GOT3 (cell line): ENCODE results near the gene ARHGAP26.
A peak's percentile ranks its signal among the peaks of the same experiment; 100 is the strongest.

Experiments used
- DNase-seq: peaks from one replicate; lab custom pipeline; 2025; ENCODE audit warnings: mixed read lengths; lab: John Stamatoyannopoulos, UW

ARHGAP26 gene, protein sequence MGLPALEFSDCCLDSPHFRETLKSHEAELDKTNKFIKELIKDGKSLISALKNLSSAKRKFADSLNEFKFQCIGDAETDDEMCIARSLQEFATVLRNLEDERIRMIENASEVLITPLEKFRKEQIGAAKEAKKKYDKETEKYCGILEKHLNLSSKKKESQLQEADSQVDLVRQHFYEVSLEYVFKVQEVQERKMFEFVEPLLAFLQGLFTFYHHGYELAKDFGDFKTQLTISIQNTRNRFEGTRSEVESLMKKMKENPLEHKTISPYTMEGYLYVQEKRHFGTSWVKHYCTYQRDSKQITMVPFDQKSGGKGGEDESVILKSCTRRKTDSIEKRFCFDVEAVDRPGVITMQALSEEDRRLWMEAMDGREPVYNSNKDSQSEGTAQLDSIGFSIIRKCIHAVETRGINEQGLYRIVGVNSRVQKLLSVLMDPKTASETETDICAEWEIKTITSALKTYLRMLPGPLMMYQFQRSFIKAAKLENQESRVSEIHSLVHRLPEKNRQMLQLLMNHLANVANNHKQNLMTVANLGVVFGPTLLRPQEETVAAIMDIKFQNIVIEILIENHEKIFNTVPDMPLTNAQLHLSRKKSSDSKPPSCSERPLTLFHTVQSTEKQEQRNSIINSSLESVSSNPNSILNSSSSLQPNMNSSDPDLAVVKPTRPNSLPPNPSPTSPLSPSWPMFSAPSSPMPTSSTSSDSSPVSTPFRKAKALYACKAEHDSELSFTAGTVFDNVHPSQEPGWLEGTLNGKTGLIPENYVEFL

DNA sequence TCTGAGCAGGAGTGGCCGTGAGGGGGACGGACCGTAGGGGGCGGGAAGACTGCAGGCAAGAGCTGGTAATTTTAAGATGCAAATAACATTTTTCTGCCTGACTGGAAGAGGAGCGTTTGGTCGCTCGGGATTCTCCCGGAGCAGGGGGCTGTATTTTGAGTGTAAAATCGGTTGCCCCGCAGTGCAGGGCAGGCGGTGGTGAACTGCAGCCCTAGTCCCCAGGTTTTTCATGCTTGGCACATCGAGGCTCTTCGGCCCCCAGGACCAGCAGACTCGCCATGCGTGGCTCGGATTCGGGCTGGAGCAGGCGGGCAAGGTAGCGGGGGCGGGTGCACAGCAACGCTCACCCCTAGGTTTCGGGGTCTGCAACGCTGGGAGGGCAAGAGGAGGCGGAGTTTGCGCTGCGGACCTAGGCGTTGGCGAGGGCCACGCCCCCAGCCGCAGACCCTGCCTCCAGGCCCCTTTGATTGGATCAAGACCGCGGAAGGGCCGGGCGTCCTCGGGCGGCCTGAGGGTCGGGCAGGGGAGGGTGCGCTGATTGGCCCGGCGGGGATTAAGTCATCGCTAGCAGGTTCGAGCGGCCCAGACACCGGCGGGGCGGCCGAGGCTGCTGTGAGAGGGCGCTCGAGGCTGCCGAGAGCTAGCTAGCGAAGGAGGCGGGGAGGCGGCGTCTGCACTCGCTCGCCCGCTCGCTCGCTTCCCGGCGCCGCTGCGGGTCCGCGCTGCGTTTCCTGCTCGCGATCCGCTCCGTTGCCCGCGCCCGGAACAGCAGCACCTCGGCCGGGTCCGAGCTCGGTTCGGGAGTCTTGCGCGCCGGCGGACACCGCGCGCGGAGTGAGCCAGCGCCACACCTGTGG is at the start of gene ARHGAP26:
ARHGAP26 (plus strand) TSS at position 585 of the 857 bp plus-strand sequence. CDS start 385 bp downstream, outside the sequence.
- DNase-seq = peak; percentile 91

DNA sequence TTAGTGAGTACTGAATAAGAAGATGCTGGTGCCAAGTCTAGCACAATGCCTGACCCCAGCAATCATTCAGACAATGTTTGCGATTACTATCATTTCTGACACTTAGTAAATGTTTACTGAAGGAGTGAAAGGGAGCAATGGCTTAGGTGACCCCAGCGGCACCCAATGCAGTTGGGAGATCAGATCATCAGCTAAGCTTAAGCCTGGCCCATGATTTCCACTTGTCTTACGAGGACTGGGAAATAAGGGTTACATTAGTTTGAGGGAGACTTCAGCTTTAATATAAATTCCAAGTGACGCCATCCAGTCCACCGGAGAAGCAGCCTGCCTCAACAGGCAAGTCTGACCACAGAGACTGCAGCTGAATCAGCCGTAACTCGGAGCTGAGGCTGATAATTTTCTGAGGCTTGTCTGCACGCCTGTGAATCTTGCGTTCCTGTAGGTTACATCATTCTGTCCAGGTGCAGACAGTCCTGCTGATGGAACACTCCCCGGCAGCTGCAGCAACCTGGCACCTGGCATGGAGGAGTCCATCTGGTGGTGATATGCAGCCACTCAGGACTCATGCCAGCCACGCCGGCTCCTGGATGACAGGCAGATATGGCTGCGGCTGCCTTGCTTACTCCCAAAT is 49.4 kb upstream of the ARHGAP26 start:
- no peak for DNase-seq

- DNase-seq = no peak
Observed at GRCh38 chr5:142722146-142722545, 48.0 kb upstream of the ARHGAP26 start.

DNA sequence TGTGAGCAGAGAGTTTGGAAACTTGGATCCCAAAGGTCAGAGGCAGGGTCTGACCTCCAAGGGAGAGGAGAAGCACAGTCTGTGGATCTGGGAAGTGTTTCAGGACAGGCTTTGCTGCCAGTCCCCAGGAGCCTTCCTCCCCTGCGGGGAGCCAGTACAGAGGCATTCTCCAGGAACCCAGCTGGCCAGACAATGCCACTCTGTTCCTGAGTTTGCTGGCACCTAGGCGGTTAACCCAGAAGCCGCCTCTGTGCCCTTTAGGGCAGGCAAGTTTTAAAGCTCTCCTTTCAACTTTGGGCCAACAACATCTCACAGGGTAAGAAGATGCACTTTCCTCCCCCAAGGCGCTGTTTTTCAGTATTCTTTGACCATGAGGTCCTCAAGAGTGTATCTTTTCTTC is 47.3 kb upstream of the ARHGAP26 start:
- DNase-seq = no peak

DNA sequence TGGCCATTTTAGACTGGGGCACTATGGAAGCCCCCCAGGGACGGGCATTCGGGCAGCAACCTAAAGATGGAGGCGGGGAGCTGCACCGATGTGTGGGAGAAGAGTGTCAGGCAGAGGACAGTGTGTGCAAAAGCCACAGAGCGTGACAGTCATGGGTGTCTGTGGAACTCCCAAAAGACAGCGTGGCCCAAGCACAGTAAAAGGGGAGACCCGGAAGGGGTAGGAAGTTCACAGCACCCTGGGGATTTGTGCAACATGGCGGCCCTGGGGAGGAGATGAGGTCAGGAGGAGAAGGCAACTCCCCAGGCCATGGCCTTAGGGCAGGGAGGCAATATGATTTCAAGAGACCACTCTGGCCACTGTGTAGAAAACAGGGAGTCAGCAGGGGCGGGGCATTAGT is 45.4 kb upstream of the ARHGAP26 start:
- no peak for DNase-seq

DNA sequence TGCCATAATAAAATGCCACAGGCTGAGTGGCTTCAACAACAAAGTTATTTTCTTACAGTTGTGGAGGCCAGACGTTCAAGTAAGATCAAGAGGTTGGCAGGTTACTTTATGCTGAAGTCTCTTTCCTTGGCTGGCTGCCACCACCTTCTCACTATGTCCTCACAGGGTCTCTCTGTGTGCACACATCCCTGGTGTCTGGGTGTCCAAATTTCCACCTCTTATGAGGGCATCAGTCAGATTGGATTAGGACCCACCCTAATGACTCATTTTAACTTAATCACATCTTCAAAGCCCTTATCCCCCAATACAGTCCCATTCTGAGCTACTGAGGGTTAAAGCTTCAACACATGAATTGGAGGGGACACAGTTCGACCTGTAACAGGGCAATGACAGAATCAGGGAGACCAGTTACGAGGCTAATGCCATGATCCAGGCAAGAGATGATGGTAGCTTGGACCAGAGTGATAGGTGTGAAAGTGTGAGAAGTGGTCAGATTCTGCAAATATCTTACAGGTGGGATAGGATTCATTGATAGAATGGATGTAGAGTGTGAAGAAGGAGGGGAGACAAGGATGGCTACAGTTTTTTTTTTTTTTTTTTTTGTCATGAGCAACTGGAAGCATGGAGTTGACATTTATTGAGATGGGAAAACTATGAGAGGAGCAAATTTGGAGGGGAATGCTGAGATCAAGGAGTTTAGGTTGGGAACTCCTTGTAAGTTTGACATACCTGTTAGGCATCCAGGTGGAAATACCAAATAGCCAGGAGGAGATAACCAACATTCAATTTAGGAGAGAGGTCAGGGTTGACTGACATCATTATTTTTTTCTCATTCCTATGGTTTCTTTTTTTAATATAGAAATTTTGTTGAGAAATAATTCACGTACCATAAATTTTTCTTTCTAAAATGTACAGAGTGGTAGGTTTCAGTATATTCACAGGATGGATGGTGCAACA is 44.7 kb upstream of the ARHGAP26 start:
- DNase-seq = no peak

DNA sequence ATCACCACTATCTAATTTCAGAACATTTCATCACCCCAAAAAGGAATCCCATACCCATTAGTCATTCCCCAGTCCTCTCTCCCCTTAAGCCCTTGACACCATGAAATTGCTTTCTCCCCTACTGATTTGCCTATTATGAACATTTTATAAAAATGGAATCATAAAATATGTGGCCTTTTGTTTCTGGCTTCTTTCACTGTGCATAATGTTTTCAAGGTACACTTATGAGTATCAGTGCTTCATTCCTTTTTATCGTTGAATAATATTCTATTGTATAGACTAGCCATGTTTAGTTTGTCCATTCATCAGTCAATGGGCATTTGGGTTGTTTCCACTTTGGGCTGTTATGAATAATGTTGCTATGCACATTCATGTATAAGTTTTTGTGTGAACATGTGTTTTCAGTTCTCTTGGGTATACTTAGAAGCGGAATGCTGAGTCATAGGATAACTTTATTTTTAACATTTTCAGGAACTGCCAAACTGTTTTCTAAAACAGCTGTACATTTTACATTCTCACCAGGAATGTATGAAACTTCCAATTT is 43.9 kb upstream of the ARHGAP26 start:
- no peak for DNase-seq

- no peak for DNase-seq
Observed at GRCh38 chr5:142727735-142728047, 42.5 kb upstream of the ARHGAP26 start.

DNA sequence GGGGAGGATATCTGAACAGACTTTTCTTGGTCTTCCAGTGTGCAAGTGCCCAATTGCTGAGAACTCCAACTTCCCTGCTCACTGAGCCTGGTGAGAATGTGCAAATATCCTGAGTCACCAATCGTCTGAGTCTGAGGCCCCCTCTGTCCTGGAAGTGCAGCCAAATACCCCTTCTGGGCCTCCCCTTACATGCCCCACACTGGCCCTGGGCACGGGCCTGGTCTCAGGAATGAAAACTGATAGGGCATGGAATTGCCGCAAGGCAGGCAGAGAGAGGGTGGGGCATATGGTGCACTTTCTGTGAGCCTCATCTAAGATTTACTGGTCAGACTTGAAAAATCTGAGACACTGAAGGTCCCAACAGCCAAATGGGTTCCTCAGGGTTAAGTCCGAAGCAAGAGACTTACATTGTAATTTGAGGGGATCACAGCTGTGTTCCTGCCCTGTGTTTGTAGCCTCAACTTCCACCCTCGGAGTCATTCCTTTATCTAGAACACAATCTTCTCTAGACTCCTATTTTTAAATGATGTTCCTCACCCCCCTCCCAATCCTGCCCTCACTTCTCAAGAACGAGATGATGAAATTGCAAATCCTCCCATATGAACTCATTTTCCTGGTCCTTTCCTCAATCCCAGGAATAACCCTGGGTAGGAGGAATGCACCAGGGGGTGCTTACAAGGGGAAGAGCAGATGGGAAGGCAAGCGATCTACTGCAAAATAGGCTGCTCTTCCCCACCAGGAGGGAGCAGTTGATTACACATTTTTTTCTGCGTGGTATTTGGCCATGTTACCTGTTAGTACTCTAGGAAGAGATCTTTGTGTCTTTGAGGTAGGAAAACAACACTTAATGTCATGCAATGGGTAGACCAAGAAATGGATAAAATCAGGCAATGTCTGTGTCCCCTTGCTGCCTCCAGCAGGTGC is 34.6 kb upstream of the ARHGAP26 start:
- no peak for DNase-seq

GRCh38 chr5:142736247-142736632 is 33.9 kb upstream of the ARHGAP26 start:
- no peak for DNase-seq

- no peak for DNase-seq
Observed at GRCh38 chr5:142737179-142737578, 33.0 kb upstream of the ARHGAP26 start.

DNA sequence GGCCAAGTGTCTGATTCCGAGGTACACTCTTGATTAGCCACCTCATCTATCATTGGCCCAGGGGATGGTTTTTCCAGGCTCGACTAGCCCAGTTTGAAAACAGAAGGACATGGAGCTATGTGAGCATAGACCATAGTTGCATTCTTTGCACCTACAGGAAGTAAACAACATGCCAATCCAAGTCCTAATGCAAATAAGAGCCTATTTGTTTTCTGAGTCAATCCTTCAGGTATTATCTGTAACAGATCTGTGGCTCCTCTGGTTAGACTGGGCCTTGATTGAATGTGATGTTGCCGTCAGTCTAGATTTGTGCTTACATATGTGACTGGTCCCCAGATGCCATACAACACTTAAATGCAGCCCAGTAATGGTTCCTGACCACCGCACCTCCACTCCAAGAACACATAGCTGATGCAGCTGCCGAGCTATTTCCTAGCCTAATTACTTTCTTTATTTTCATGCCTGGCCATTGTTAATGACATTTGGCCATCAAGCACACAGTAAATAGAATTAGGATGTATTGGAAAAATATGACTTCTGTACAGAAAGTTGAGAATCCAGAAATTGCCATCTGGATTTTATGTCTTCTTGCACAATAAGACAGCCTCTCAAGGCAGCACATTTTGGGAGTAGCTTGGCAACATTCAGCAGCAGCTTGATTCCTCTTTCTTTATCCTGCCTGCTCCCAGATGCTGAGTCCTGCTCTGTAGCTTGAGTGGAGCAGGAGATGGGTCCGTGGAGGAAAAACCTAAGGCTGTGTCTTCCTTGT is 29.5 kb upstream of the ARHGAP26 start:
- no peak for DNase-seq

DNA sequence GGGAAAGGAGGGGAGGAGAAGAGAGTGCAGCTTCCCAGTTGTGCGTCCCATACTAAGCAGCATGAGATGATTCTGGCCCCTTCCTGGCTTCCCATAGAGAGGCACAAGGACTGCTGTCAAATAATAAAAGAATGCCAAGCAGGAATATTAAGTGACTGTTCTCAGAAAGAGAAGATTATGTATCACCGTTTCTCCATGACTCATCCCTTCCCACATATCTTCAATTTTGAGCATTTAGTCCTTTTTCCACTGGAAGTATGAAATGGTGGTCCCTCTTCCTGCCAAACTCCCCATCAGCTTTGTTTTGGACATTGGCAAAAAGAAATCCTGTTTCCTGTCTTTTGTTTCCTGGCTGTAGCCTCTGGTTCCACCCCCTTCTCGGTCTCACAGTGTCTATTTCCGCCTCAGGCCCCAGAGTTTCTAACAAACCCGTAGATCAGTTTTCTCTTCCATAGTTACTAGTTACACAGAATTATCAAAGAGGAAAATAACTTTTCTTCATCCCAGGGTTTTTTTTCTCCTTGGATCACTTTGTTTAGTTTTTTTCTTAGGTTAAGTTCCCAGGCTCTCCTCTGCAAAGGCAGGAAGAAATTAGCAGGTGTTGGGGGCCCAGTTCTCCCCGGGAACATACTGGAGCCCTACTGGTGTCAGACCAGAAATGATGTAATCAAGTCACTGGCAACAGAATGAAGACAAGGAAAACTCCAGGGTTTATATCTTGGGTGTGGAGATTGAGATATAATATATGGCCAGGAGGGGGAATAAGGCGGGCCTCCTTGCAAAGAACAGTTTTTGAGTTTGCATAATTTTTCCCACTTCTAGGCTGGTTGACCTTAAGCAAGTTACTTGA is 26.4 kb upstream of the ARHGAP26 start:
- DNase-seq = no peak

- no peak for DNase-seq
Observed at GRCh38 chr5:142745268-142745667, 24.9 kb upstream of the ARHGAP26 start.

DNA sequence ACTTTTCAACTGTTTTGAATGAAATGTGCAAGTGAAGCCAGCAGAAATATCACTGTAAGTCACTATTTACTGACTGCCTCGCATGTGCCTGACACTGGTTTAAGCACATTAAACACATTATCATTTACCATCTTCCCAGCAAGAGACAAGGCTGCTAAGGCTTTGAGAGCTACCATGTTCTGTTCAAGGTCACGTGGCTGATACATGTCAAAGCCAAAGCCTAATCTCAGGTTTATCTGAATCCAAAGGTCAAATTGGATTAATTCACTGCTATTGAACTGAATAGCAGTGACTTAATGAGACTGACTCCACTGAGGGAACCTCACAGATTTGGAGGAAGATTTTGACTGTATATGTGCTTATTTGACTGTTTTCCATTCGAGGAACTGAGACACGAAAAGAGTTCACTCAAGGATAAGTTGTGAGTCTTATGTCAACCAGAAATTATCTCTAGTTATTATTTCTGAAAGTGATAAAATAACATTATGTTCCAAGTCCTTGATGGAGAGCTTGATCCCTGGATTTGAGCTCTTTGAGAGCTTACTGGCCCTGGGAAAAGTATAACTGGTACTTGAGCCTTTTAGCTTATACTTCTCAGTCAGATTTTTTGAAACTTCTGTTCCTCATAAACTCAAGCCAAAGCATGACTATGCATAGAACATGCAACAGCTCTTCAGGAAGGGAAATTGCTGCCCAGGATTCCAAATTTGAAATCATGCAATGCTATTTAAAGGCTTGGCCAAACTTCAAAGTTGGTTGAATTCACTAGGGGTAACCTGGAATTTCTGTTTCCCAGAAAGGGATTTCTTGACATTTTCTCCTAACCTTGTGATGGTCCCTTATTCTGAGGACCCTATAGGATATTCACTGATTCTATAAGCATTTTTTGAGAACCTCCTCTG is 23.4 kb upstream of the ARHGAP26 start:
- no peak for DNase-seq

DNA sequence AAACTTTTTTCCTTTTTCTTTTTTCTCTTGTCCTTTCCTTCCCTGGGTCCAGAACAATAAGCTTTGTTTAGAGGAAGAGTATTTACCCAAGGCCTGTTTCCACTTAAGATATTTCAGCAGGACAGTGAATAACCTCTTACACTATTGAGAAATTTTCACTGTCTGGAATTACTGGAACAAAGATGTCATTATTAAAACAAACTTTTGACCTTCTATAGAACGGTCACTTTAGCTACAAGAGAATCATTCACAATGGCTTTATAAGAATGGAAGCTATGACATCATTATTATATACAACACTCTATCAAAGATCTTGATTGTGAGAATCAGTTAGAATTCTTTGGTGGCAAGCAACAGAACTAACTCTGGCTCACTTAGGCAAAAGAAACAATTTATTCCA is 22.0 kb upstream of the ARHGAP26 start:
- DNase-seq = no peak
